MM.1S (cell line): ENCODE measurements around the gene GRK4.

ENCODE experiments used
- EZH2 ChIP-seq: fragments of 300-600 bp; sonication (generic); optimal IDR thresholded peaks from 2 replicates; pipeline ENCODE3; 2017; ENCODE audit warnings: low read depth, mild to moderate bottlenecking, antibody characterized with exemption, low read length, mixed read lengths
- EZH2phosphoT487 ChIP-seq: fragments of 300-600 bp; sonication (generic); IDR thresholded peaks from 2 replicates; pipeline ENCODE4 v1.6.1; 2018; ENCODE audit warnings: antibody characterized with exemption, low read length
- TF ChIP-seq, protein P1 (sequence below): fragments of 300-600 bp; sonication (generic); IDR thresholded peaks from 2 replicates; pipeline ENCODE4 v1.5.1; 2016; ENCODE audit warnings: antibody characterized with exemption, low read length, mixed read lengths

DNA sequence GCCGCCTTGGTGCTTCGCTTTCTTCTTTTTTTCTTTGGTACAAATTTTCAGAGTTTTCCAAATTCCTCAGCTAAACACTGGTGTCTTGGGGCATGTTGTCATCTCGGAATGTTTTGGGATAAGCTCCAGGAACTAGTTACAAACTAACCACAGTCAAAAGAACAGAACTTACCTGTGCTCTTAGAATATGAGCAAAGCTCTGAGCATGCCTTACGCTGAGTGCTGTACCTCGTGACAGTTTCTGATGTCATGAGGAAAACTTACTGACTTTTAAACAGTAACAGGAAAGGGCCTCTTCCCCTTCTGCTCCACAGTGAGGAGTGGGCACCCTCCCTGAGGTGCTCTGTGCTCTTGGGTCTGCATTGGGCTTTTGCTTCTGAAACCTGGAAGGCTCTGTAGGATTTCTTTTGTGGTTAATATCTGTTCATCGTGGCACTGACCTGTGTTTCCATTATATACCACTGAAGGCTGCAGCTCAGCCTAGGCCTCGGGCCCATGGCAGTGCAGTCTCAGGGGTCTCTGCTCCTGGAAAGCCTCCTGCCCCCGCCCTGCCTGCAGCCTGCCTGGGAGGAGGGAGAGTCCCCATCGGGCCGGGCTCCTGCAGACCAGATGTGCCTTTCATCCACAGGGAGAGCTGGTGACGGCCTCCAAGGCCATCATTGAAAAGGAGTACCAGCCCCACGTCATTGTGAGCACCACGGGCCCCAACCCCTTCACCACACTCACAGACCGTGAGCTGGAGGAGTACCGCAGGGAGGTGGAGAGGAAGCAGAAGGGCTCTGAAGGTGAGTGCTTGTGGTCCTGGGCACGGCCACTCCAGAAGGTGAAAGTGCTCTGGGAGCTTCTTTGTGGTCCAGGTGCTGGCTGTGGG, 48.9 kb upstream of the GRK4 start:
- TF ChIP-seq, protein P1, sequence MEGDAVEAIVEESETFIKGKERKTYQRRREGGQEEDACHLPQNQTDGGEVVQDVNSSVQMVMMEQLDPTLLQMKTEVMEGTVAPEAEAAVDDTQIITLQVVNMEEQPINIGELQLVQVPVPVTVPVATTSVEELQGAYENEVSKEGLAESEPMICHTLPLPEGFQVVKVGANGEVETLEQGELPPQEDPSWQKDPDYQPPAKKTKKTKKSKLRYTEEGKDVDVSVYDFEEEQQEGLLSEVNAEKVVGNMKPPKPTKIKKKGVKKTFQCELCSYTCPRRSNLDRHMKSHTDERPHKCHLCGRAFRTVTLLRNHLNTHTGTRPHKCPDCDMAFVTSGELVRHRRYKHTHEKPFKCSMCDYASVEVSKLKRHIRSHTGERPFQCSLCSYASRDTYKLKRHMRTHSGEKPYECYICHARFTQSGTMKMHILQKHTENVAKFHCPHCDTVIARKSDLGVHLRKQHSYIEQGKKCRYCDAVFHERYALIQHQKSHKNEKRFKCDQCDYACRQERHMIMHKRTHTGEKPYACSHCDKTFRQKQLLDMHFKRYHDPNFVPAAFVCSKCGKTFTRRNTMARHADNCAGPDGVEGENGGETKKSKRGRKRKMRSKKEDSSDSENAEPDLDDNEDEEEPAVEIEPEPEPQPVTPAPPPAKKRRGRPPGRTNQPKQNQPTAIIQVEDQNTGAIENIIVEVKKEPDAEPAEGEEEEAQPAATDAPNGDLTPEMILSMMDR, result no peak
- TF ChIP-seq EZH2 (no peak), EZH2phosphoT487 (no peak)
